Measurements from ENCODE around the gene NEMP1.
"Not testable (repeated sequence)": the region's sequence is repeated elsewhere in the genome, so short reads cannot be mapped to it uniquely, and the experiment has no call there.

The NEMP1 gene

DNA sequence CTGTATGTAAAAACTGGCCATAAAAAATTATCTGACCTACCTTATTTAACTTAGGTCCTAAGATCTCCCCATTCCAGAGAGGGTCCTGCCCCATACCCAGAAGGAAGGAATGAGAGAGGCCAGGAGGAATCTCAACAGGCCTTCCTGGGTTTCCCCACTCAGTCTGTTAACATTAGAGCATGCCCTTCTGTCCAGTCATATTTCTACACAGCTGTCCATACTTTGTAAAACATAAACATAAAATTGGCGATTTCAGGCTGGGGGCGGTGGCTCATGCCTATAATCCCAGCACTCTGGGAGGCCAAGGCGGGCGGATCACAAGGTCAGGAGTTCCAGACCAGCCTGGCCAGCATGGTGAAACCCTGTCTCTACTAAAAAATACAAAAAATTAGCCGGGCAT lies 56.3 kb downstream of the NEMP1 start:
- no CpG with 5 or more reads among the region's 5 CpGs for WGBS, 2 donors (ENCODE audit: extremely low coverage in 2 of 2, insufficient read length in 2 of 2, insufficient replicate concordance in 1 of 2)

DNA sequence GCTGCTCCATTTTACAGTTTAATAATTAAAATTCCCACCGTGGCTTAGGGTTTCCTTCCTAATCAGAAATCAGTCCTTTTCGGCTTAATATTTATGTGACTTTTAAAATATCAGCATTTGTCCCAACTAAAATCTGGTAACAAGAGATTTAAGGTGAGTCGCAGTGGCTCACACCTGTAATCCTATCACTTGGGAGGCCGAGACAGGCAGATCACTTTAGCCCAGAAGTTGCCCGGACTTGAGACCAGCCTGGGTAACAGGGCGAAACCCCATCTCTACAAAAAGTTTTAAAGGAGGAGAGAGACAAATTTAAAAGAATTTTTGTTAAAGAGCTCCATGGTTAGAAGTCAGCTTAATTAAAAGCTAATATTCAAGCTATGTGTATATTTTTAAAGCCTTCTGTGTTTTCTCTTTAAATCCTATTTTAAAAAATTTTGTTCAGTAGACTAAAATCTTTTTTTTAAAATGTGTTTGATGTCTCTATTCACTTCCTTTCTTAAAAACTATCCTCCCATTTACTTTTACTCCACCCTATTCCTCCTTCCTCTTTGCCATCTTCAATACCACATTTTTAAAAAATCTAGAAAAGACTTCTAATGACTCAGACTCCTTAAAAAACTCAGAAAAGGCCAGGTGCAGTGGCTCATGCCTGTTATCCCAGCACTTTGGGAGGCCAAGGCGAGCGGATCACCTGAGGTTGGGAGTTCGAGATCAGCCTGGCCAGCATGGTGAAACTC lies 58.4 kb downstream of the NEMP1 start:
- no peak overlapping the region for H2BK12ac ChIP-seq (ENCODE audit: low read length)
- no peaks in the 10 kb centered on the region for H3K36me3 ChIP-seq (replicated peaks in 1 of 2; ENCODE audit: control insufficient read depth in 2 of 2, insufficient read depth in 2 of 2, low read length in 2 of 2)
- no peak overlapping the region for H3K4ac ChIP-seq (ENCODE audit: low read length)
- H3K18ac ChIP-seq (ENCODE audit: low read length): no peak overlapping the region
- no peak overlapping the region for H2AFZ ChIP-seq (ENCODE audit: low read length)
- no peak overlapping the region for H2BK5ac ChIP-seq (ENCODE audit: low read length)
- H2AK5ac ChIP-seq (ENCODE audit: low read depth, low read length): no peak overlapping the region
- no peaks in the 10 kb centered on the region for H3K9me3 ChIP-seq (replicated peaks in 1 of 2; ENCODE audit: control insufficient read depth in 2 of 2, insufficient read depth in 1 of 2, low read depth in 1 of 2, low read length in 2 of 2)
- H3K23ac ChIP-seq (ENCODE audit: low read depth, low read length, poor library complexity): no peak overlapping the region
- H3K4me2 ChIP-seq (ENCODE audit: insufficient read depth, low read length, poor library complexity, severe bottlenecking): no peak overlapping the region
- no peak for DNase-seq (ENCODE audit: low spot score)
- no peak overlapping the region for H2BK120ac ChIP-seq (ENCODE audit: low read depth, low read length)
- no peaks in the 10 kb centered on the region for H3K79me1 ChIP-seq (ENCODE audit: low read depth, low read length)
- peaks cover 0 to 46% (median 0%) of the 10 kb centered on the region in 3 experiments for H3K27me3 ChIP-seq (ENCODE audit: control insufficient read depth in 3 of 3, insufficient read depth in 3 of 3, low read depth in 1 of 3, low read length in 3 of 3)
- H3K14ac ChIP-seq (ENCODE audit: low read length): no peak overlapping the region
- H4K91ac ChIP-seq (ENCODE audit: low read depth, low read length, poor library complexity): no peak overlapping the region
- no peak overlapping the region for H3K4me3 ChIP-seq (ENCODE audit: low read length in 2 of 2)
- H3K9ac ChIP-seq (ENCODE audit: low read depth, low read length, poor library complexity): no peak overlapping the region
- WGBS, 2 donors (ENCODE audit: extremely low coverage in 2 of 2, insufficient read length in 2 of 2, insufficient replicate concordance in 1 of 2): no CpG with 5 or more reads among the region's 9 CpGs
- H2BK15ac ChIP-seq (ENCODE audit: low read length): no peak overlapping the region
- H4K8ac ChIP-seq (ENCODE audit: low read depth, low read length): no peak overlapping the region
- peaks cover 3 to 4% of the 10 kb centered on the region in 2 donors for H3K4me1 ChIP-seq (ENCODE audit: control insufficient read depth in 2 of 2, insufficient read depth in 1 of 2, low read depth in 1 of 2, low read length in 2 of 2)
- H3K27ac ChIP-seq (replicated peaks; ENCODE audit: low read length): no peak overlapping the region

More for the DNA sequence above, 56.3 kb downstream of the NEMP1 start:
- H3K4ac ChIP-seq (ENCODE audit: low read length); H4K8ac ChIP-seq (ENCODE audit: low read depth, low read length); H2BK12ac ChIP-seq (ENCODE audit: low read length); H3K79me1 ChIP-seq (ENCODE audit: low read depth, low read length); H3K4me3 ChIP-seq (ENCODE audit: low read length in 2 of 2); H3K14ac ChIP-seq (ENCODE audit: low read length); H3K27ac ChIP-seq (replicated peaks; ENCODE audit: low read length); H2AFZ ChIP-seq (ENCODE audit: low read length); DNase-seq (ENCODE audit: low spot score); H3K9ac ChIP-seq (ENCODE audit: low read depth, low read length, poor library complexity); H2BK5ac ChIP-seq (ENCODE audit: low read length); H4K91ac ChIP-seq (ENCODE audit: low read depth, low read length, poor library complexity); H3K4me1 ChIP-seq (ENCODE audit: control insufficient read depth in 2 of 2, insufficient read depth in 1 of 2, low read depth in 1 of 2, low read length in 2 of 2); H3K36me3 ChIP-seq (replicated peaks in 1 of 2; ENCODE audit: control insufficient read depth in 2 of 2, insufficient read depth in 2 of 2, low read length in 2 of 2); H2BK120ac ChIP-seq (ENCODE audit: low read depth, low read length); H3K23ac ChIP-seq (ENCODE audit: low read depth, low read length, poor library complexity); H3K4me2 ChIP-seq (ENCODE audit: insufficient read depth, low read length, poor library complexity, severe bottlenecking); H2BK15ac ChIP-seq (ENCODE audit: low read length); H2AK5ac ChIP-seq (ENCODE audit: low read depth, low read length); H3K18ac ChIP-seq (ENCODE audit: low read length); H3K9me3 ChIP-seq (replicated peaks in 1 of 2; ENCODE audit: control insufficient read depth in 2 of 2, insufficient read depth in 1 of 2, low read depth in 1 of 2, low read length in 2 of 2): not testable (repeated sequence)
- H3K27me3 ChIP-seq (ENCODE audit: control insufficient read depth in 3 of 3, insufficient read depth in 3 of 3, low read depth in 1 of 3, low read length in 3 of 3): peaks cover 0 to 55% (median 0%) of the 10 kb centered on the region in 3 experiments

DNA sequence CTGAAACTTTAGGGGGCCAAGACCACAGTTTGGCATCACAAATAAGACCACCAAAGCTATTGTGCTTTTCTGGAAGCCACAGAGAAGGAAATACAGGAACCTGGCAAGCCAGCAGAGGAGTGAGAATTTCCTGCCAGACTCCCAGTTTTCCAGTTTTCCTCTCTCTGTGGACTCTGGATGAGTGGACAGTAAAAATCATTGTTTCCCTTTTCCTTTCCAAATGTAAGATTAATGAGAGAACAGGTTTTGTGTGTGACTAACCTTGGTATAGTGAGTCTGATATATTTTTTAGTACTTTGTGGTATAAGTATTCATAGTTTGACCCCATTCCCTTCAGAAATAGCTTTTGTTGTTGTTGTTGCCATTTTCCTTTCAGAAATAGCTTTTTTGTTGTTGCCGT lies 59.7 kb downstream of the NEMP1 start:
- no CpG with 5 or more reads among the region's 1 CpG for WGBS, 2 donors (ENCODE audit: extremely low coverage in 2 of 2, insufficient read length in 2 of 2, insufficient replicate concordance in 1 of 2)
- Histone ChIP-seq H2AFZ (ENCODE audit: low read length) (no peak overlapping the region), H3K27ac (replicated peaks; ENCODE audit: low read length) (no peak overlapping the region), H3K4me2 (ENCODE audit: insufficient read depth, low read length, poor library complexity, severe bottlenecking) (no peak overlapping the region), H2BK15ac (ENCODE audit: low read length) (no peak overlapping the region), H3K9me3 (replicated peaks in 1 of 2; ENCODE audit: control insufficient read depth in 2 of 2, insufficient read depth in 1 of 2, low read depth in 1 of 2, low read length in 2 of 2) (no peaks in the 10 kb centered on the region), H3K4ac (ENCODE audit: low read length) (no peak overlapping the region), H3K14ac (ENCODE audit: low read length) (no peak overlapping the region), H3K9ac (ENCODE audit: low read depth, low read length, poor library complexity) (no peak overlapping the region), H2BK5ac (ENCODE audit: low read length) (no peak overlapping the region), H3K79me1 (ENCODE audit: low read depth, low read length) (no peaks in the 10 kb centered on the region), H3K4me3 (ENCODE audit: low read length in 2 of 2) (no peak overlapping the region), H3K36me3 (replicated peaks in 1 of 2; ENCODE audit: control insufficient read depth in 2 of 2, insufficient read depth in 2 of 2, low read length in 2 of 2) (no peaks in the 10 kb centered on the region), H3K27me3 (ENCODE audit: control insufficient read depth in 3 of 3, insufficient read depth in 3 of 3, low read depth in 1 of 3, low read length in 3 of 3) (peaks cover 0 to 50% (median 0%) of the 10 kb centered on the region in 3 experiments), H3K23ac (ENCODE audit: low read depth, low read length, poor library complexity) (no peak overlapping the region), H2BK120ac (ENCODE audit: low read depth, low read length) (no peak overlapping the region), H3K4me1 (ENCODE audit: control insufficient read depth in 2 of 2, insufficient read depth in 1 of 2, low read depth in 1 of 2, low read length in 2 of 2) (peaks cover 3 to 4% of the 10 kb centered on the region in 2 donors), H2BK12ac (ENCODE audit: low read length) (no peak overlapping the region), H4K8ac (ENCODE audit: low read depth, low read length) (no peak overlapping the region), H2AK5ac (ENCODE audit: low read depth, low read length) (no peak overlapping the region), H4K91ac (ENCODE audit: low read depth, low read length, poor library complexity) (no peak overlapping the region), H3K18ac (ENCODE audit: low read length) (no peak overlapping the region)
- no peak for DNase-seq (ENCODE audit: low spot score)

DNA sequence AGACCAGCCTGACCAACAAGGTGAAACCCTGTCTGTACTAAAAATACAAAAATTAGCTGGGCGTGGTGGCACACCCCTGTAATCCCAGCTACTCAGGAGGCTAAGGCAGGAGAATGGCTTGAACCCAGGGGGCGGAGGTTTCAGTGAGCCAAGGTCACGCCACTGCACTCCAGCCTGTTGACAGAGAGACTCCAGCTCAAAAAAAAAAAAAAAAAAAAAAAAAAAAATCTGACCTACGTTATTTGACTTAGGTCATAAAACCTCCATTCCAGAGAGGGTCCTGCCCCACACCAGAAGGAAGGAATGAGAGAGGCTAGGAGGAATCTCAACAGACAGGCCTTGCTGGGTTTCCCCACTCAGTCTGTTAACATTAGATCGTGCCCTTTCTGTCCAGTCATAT lies 60.2 kb downstream of the NEMP1 start:
- H3K4me2 ChIP-seq (ENCODE audit: insufficient read depth, low read length, poor library complexity, severe bottlenecking); H3K9me3 ChIP-seq (replicated peaks in 1 of 2; ENCODE audit: control insufficient read depth in 2 of 2, insufficient read depth in 1 of 2, low read depth in 1 of 2, low read length in 2 of 2); H2BK120ac ChIP-seq (ENCODE audit: low read depth, low read length); H3K4ac ChIP-seq (ENCODE audit: low read length); H3K14ac ChIP-seq (ENCODE audit: low read length); H3K27ac ChIP-seq (replicated peaks; ENCODE audit: low read length); H3K9ac ChIP-seq (ENCODE audit: low read depth, low read length, poor library complexity); H3K18ac ChIP-seq (ENCODE audit: low read length); DNase-seq (ENCODE audit: low spot score); H3K79me1 ChIP-seq (ENCODE audit: low read depth, low read length); H2AK5ac ChIP-seq (ENCODE audit: low read depth, low read length); H4K91ac ChIP-seq (ENCODE audit: low read depth, low read length, poor library complexity); H3K4me3 ChIP-seq (ENCODE audit: low read length in 2 of 2); H2AFZ ChIP-seq (ENCODE audit: low read length); H3K23ac ChIP-seq (ENCODE audit: low read depth, low read length, poor library complexity); H3K36me3 ChIP-seq (replicated peaks in 1 of 2; ENCODE audit: control insufficient read depth in 2 of 2, insufficient read depth in 2 of 2, low read length in 2 of 2); H2BK12ac ChIP-seq (ENCODE audit: low read length); H2BK15ac ChIP-seq (ENCODE audit: low read length); H2BK5ac ChIP-seq (ENCODE audit: low read length); H3K4me1 ChIP-seq (ENCODE audit: control insufficient read depth in 2 of 2, insufficient read depth in 1 of 2, low read depth in 1 of 2, low read length in 2 of 2); H4K8ac ChIP-seq (ENCODE audit: low read depth, low read length): not testable (repeated sequence)
- WGBS, 2 donors (ENCODE audit: extremely low coverage in 2 of 2, insufficient read length in 2 of 2, insufficient replicate concordance in 1 of 2): no CpG with 5 or more reads among the region's 5 CpGs
- peaks cover 0 to 56% (median 0%) of the 10 kb centered on the region in 3 experiments for H3K27me3 ChIP-seq (ENCODE audit: control insufficient read depth in 3 of 3, insufficient read depth in 3 of 3, low read depth in 1 of 3, low read length in 3 of 3)
